Body of pancreas (tissue), 4 donors: ENCODE data around the gene ARHGAP15.

Experiments
- POLR2A ChIP-seq, 3 donors: fragments of 450-650 bp; IDR thresholded peaks; one replicate each; pipeline ENCODE4 v1.6.1; 2016; ENCODE audit warnings: antibody characterized with exemption in 3 of 3, mild to moderate bottlenecking in 2 of 3
- TF ChIP-seq, protein P1 (sequence below), 7 experiments: fragments of 450-650 bp in 4 of 7; fragments of 200-600 bp in 3 of 7; sonication (generic) in 3 of 7; IDR thresholded peaks; one replicate each; pipeline ENCODE4 v1.5.1; 2016 to 2019; ENCODE audit warnings: antibody characterized with exemption in 7 of 7

DNA sequence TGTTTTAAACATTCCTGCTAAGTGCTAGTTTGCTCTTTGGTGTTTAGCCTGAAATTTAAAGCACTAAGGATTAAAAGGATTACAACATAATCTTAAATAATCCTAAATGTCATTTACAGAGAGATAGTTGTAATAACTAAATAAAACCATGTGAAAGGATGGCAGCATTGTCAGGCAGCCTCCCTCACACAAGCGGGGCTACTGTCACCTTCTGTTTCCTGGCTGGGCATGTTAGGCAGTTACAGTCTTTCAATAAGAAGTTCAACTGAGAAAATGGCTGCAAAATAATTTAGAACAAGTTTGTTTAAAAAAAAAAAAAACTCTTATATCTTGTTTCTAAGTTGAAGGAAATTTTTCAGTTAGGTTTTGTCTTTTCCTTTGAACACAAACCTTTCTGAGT lies 124.9 kb downstream of the ARHGAP15 start:
- TF ChIP-seq, protein P1, sequence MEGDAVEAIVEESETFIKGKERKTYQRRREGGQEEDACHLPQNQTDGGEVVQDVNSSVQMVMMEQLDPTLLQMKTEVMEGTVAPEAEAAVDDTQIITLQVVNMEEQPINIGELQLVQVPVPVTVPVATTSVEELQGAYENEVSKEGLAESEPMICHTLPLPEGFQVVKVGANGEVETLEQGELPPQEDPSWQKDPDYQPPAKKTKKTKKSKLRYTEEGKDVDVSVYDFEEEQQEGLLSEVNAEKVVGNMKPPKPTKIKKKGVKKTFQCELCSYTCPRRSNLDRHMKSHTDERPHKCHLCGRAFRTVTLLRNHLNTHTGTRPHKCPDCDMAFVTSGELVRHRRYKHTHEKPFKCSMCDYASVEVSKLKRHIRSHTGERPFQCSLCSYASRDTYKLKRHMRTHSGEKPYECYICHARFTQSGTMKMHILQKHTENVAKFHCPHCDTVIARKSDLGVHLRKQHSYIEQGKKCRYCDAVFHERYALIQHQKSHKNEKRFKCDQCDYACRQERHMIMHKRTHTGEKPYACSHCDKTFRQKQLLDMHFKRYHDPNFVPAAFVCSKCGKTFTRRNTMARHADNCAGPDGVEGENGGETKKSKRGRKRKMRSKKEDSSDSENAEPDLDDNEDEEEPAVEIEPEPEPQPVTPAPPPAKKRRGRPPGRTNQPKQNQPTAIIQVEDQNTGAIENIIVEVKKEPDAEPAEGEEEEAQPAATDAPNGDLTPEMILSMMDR (IDR thresholded peaks at IDR 0.05) = no peak
- no peak for TF ChIP-seq POLR2A (IDR thresholded peaks at IDR 0.05)
